Measurements from ENCODE around the gene AUTS2.

DNA sequence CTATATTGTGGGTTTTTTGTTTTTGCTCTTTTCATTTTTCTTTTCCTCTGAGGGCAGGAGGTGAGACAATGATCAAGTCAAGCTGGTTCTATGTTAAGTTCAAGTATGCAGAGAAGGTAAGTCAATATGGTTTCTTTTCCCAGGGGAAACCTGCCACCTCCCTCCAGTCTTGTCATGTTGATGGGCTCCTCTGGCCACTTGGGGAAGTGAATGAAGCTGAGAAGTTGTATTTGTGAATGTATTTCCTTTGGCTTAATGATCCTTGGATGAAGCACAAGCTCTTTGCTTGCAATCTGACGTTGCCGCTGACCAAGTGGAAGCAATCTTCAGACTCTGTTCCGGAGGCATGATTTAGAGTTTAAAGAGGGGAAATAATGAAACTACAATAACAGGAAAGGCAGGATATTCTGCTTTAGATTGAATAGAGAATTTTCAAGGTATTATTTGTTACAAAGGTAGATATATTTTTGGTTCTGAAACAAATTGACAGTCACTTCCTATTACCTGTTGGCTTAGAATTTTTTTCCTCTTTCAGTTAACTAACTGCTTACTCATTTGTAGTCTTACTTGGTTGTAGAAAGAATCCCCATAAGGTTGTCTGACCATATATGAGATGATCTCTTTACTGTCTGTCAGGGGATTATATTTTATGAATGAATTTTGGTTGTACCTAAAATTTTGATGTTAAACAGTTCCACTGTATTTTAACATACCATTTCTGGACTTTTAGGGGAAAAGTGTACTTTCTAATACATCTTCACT, 369.6 kb downstream of the AUTS2 start:
- TF ChIP-seq HDGF (IDR thresholded peaks at IDR 0.05; ENCODE audit: borderline replicate concordance) (no peak), FOXM1 (IDR thresholded peaks at IDR 0.05; ENCODE audit: borderline replicate concordance) (no peak), FOXA1 (IDR thresholded peaks at IDR 0.05) (no peak), ZNF384 (IDR thresholded peaks at IDR 0.05) (no peak), SP1 (IDR thresholded peaks at IDR 0.05) (no peak), TARDBP (IDR thresholded peaks at IDR 0.05) (no peak), ELF4 (IDR thresholded peaks at IDR 0.05) (no peak), BHLHE40 (IDR thresholded peaks at IDR 0.05; ENCODE audit: borderline replicate concordance) (no peak), NFRKB (IDR thresholded peaks at IDR 0.05) (no peak), SUZ12 (IDR thresholded peaks at IDR 0.05) (no peak), FOXK2 (IDR thresholded peaks at IDR 0.05) (no peak), CTBP1 (IDR thresholded peaks at IDR 0.05; ENCODE audit: borderline replicate concordance) (no peak), L3MBTL2 (conservative IDR thresholded peaks at IDR 0.05) (no peak)
- TF ChIP-seq, protein P1, sequence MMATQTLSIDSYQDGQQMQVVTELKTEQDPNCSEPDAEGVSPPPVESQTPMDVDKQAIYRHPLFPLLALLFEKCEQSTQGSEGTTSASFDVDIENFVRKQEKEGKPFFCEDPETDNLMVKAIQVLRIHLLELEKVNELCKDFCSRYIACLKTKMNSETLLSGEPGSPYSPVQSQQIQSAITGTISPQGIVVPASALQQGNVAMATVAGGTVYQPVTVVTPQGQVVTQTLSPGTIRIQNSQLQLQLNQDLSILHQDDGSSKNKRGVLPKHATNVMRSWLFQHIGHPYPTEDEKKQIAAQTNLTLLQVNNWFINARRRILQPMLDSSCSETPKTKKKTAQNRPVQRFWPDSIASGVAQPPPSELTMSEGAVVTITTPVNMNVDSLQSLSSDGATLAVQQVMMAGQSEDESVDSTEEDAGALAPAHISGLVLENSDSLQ (IDR thresholded peaks at IDR 0.05) = no peak
